Calu3 (cell line): ENCODE data around the gene THRSP. TPM values are rescaled to one million over a fixed set of nuclear protein-coding genes. Genes with fewer than 3 reads are reported as not detected.
"Not testable (repeated sequence)": the region's sequence is repeated elsewhere in the genome, so short reads cannot be mapped to it uniquely, and the experiment has no call there.

ENCODE experiments used
- BruUV-seq: library from RNA; stranded (reverse); fragments of 400-500 nt; replicated peaks from 2 replicates; lab custom pipeline; 2021; lab: Mats Ljungman, UMichigan
- CTCF ChIA-PET: fragments of 300-600 bp; sonication (Branson Sonifier 250); formaldehyde crosslinking; loops from one replicate; lab custom pipeline; 2022; ENCODE audit warnings: antibody characterized with exemption; lab: Charles Lee
- DNase-seq: peaks from one replicate; pipeline ENCODE4 v3.0.0; 2022
- H3K27ac Mint-ChIP-seq: one replicate; pipeline ENCODE4 v1.8.0; 2022; ENCODE audit warnings: mixed read lengths; ENCODE audit not compliant: unreplicated experiment
- H3K27me3 Mint-ChIP-seq: one replicate; pipeline ENCODE4 v1.8.0; 2022; ENCODE audit warnings: mixed read lengths; ENCODE audit not compliant: unreplicated experiment
- H3K36me3 Mint-ChIP-seq: one replicate; pipeline ENCODE4 v1.8.0; 2022; ENCODE audit warnings: mild to moderate bottlenecking, moderate library complexity, mixed read lengths; ENCODE audit not compliant: insufficient read depth, unreplicated experiment
- H3K4me1 Mint-ChIP-seq: one replicate; pipeline ENCODE4 v1.8.0; 2022; ENCODE audit warnings: mild to moderate bottlenecking, low read depth, mixed read lengths; ENCODE audit not compliant: unreplicated experiment
- H3K4me3 Mint-ChIP-seq: one replicate; pipeline ENCODE4 v1.8.0; 2022; ENCODE audit warnings: mild to moderate bottlenecking, low read depth, moderate library complexity, mixed read lengths; ENCODE audit not compliant: unreplicated experiment
- H3K9me3 Mint-ChIP-seq: one replicate; pipeline ENCODE4 v1.8.0; 2022; ENCODE audit warnings: low read depth, mixed read lengths; ENCODE audit not compliant: unreplicated experiment
- intact Hi-C: fragments of 100-400 bp; cut with micrococcal nuclease; formaldehyde crosslinking; loops from one replicate; pipeline ENCODE4 v1.10.0; 2022; ENCODE audit not compliant: unreplicated experiment
- total RNA-seq: library from RNA; stranded (reverse); gene quantifications from 2 replicates; pipeline ENCODE4 v1.2.3, GENCODE V29; 2022
- TF ChIP-seq, protein P1 (sequence below): fragments of 200-600 bp; IDR thresholded peaks from one replicate; pipeline ENCODE4 v1.8.0; 2022; ENCODE audit warnings: antibody characterized with exemption; ENCODE audit not compliant: unreplicated experiment

Gene THRSP
- total RNA-seq, 1 experiment from 2014 or later = not detected

DNA sequence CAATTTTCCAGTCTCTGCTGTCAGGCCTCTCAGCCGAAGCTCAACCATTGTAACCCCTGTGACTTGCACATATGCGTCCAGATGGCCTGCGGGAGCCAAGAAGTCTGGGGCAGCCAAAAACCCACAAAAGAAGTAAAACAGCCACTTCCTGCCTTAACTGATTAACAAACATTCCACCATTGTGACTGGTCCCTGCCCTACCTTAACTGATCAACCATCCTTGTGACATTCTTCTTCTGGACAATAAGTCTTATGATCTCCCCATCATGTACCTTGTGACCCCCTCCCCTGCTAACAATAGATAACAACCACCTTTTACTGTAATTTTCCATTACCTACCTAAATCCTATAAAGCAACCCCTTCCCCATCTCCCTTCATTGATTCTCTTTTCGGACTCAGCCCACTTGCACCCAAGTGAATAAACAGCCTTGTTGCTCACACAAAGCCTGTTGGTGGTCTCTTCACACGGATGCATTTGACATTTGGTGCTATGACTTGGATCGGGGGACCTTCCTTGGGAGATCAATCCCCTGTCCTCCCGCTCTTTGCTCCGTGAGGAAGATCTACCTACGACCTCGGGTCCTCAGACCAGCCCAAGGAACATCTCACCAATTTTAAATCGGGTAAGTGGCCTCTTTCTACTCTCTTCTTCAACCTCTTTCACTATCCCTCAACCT lies 17.3 kb downstream of the THRSP start:
- H3K27ac Mint-ChIP-seq = peak overlapping the region; percentile 87
- peaks cover 52% of the 10 kb centered on the region for H3K36me3 Mint-ChIP-seq
- DNase-seq = peak; percentile 22
- peaks cover 2% of the 10 kb centered on the region for H3K9me3 Mint-ChIP-seq
- TF ChIP-seq, protein P1, sequence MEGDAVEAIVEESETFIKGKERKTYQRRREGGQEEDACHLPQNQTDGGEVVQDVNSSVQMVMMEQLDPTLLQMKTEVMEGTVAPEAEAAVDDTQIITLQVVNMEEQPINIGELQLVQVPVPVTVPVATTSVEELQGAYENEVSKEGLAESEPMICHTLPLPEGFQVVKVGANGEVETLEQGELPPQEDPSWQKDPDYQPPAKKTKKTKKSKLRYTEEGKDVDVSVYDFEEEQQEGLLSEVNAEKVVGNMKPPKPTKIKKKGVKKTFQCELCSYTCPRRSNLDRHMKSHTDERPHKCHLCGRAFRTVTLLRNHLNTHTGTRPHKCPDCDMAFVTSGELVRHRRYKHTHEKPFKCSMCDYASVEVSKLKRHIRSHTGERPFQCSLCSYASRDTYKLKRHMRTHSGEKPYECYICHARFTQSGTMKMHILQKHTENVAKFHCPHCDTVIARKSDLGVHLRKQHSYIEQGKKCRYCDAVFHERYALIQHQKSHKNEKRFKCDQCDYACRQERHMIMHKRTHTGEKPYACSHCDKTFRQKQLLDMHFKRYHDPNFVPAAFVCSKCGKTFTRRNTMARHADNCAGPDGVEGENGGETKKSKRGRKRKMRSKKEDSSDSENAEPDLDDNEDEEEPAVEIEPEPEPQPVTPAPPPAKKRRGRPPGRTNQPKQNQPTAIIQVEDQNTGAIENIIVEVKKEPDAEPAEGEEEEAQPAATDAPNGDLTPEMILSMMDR = no peak
- no peaks in the 10 kb centered on the region for H3K27me3 Mint-ChIP-seq
- intact Hi-C loops = no loop called here
- peaks cover 41% of the 10 kb centered on the region for H3K4me1 Mint-ChIP-seq
- CTCF ChIA-PET = interaction anchor here (0.6 kb wide), 1 partner anchor 107 kb away, joined by 3 read pairs; the partner anchor contains the start of gene KCTD21
- no peak overlapping the region for H3K4me3 Mint-ChIP-seq
- no TSS peak for BruUV-seq

DNA sequence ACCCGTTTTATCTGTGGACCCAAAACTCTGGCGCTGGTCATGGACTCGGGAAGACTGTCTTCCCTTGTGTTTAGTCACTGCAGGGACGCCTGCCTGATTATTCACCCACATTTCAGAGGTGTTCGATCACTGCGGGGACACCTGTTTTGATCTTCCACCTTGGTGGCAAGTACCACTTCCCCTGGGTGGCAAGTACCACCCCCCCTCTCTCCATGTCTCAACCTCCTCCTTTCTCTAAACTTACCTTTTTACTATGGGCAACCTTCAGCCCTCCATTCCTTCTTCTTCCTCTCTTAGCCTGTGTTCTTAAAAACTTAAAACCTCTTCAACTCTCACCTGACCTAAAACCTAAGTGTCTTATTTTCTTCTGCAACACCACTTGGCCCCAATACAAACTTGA lies 17.9 kb downstream of the THRSP start:
- peaks cover 56% of the 10 kb centered on the region for H3K36me3 Mint-ChIP-seq
- no peaks in the 10 kb centered on the region for H3K27me3 Mint-ChIP-seq
- intact Hi-C loops = no loop called here
- H3K4me1 Mint-ChIP-seq = peaks cover 38% of the 10 kb centered on the region
- TF ChIP-seq, protein P1 = no peak
- H3K4me3 Mint-ChIP-seq = no peak overlapping the region
- DNase-seq = no peak
- peak overlapping the region; percentile 87 for H3K27ac Mint-ChIP-seq
- CTCF ChIA-PET = no interaction called here
- H3K9me3 Mint-ChIP-seq = peaks cover 2% of the 10 kb centered on the region
- TSS peak; percentile 25 for BruUV-seq

GRCh38 chr11:78082146-78082545 lies 18.5 kb downstream of the THRSP start:
- DNase-seq = no peak
- Mint-ChIP-seq H3K4me3 (no peak overlapping the region), H3K27me3 (no peaks in the 10 kb centered on the region), H3K27ac (peak overlapping the region; percentile 87), H3K36me3 (peaks cover 56% of the 10 kb centered on the region), H3K9me3 (peaks cover 5% of the 10 kb centered on the region), H3K4me1 (peaks cover 38% of the 10 kb centered on the region)
- CTCF ChIA-PET = no interaction called here
- intact Hi-C loops = no loop called here
- BruUV-seq = no TSS peak
- TF ChIP-seq, protein P1 = no peak

GRCh38 chr11:78083021-78083420 lies 19.4 kb downstream of the THRSP start:
- CTCF ChIA-PET = no interaction called here
- H3K36me3 Mint-ChIP-seq = peaks cover 51% of the 10 kb centered on the region
- TF ChIP-seq, protein P1 = no peak
- DNase-seq = no peak
- no peaks in the 10 kb centered on the region for H3K27me3 Mint-ChIP-seq
- no peak overlapping the region for H3K27ac Mint-ChIP-seq
- peaks cover 5% of the 10 kb centered on the region for H3K9me3 Mint-ChIP-seq
- H3K4me1 Mint-ChIP-seq = peaks cover 34% of the 10 kb centered on the region
- intact Hi-C loops = no loop called here
- H3K4me3 Mint-ChIP-seq = no peak overlapping the region
- no TSS peak for BruUV-seq

DNA sequence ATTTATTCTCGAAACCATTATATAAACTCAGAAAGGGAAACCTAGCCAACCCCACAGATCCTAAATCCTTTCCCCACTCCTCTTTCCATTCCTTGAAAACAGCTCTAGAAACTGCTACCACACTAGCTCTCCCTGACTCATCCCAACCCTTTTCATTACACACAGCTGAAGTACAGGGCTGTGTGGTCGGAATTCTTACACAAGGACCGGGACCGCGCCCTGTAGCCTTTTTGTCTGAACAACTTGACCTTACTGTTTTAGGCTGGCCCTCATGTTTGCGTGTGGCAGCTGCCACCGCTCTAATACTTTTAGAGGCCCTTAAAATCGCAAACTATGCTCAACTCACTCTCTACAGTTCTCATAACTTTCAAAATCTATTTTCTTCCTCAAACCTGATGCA lies 20.8 kb downstream of the THRSP start:
- intact Hi-C loops, H3K9me3 Mint-ChIP-seq, H3K4me3 Mint-ChIP-seq, DNase-seq, CTCF ChIA-PET, H3K27me3 Mint-ChIP-seq, BruUV-seq, H3K27ac Mint-ChIP-seq: not testable (repeated sequence)
- H3K4me1 Mint-ChIP-seq = peaks cover 28% of the 10 kb centered on the region
- peaks cover 36% of the 10 kb centered on the region for H3K36me3 Mint-ChIP-seq
